Measurements from ENCODE around the gene RASD1.

RASD1 gene, protein sequence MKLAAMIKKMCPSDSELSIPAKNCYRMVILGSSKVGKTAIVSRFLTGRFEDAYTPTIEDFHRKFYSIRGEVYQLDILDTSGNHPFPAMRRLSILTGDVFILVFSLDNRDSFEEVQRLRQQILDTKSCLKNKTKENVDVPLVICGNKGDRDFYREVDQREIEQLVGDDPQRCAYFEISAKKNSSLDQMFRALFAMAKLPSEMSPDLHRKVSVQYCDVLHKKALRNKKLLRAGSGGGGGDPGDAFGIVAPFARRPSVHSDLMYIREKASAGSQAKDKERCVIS
- 0.46 to 22.0 (median 1.4) reads per million in 9 experiments for total RNA-seq

DNA sequence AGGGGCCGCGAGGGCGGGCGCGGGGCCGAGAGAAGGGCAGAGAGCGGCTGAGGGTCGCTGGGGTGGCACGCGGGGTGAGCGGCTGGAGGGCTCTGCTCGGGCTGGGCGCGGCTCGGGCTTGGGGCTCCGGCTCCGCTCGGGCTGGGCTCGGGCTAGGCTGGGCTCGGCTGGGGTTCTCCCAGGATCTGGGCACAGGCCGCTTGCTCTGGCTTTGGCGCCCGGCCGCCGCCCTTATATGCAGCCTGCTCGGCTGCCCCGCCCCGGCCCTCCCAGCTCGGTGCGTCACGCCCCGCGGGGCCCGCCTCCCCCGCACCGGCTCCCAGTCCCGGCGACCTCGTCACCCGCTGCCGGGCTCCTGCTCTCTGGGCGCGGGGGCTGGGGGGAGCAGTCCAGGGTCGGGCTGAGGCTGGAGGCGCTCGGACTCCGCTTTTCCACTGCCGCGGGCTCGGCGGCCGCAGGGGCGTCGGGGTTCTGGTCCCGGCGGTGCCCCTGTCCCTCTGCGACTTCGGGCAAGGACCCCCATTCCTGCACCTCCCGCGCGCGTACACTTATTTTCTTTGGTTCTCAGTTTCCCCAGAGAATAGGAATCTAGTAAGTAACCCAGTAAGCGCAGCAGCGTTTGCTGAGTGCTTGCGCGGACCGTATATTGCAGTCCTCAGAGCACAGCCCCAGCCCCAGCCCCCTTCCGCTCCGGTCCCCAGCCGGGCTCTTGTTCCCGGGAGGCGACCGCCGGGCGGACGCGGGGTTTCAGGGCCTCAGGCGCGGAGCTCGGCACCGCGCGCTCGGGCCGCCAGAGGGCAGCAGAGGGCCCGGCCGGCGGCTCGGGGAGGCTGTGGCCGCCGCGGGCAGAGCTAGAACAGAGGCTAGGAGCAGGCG, at the start of gene RASD1:
RASD1 (minus strand) TSS at position 207 of the 876 bp plus-strand sequence. CDS start 214 bp downstream, outside the sequence.
- H3K36me3 Mint-ChIP-seq (ENCODE audit: insufficient read depth): peaks cover 4% of the 10 kb centered on the region
- peak within 1 kb of the TSS; percentile 58 to 64 for H3K27ac Mint-ChIP-seq
- ATAC-seq (replicated peaks) (peak; percentile 83), DNase-seq (peak; percentile 65 to 78 (median 73))
- H3K9me3 Mint-ChIP-seq: no peaks in the 10 kb centered on the region
- peak within 1 kb of the TSS; percentile 78 to 82 for H3K4me3 Mint-ChIP-seq
- peaks cover 7 to 14% of the 10 kb centered on the region in 2 donors for H3K4me1 Mint-ChIP-seq (ENCODE audit: low read depth in 2 of 2)
- H3K27me3 Mint-ChIP-seq: peaks cover 6 to 9% of the 10 kb centered on the region in 2 donors

DNA sequence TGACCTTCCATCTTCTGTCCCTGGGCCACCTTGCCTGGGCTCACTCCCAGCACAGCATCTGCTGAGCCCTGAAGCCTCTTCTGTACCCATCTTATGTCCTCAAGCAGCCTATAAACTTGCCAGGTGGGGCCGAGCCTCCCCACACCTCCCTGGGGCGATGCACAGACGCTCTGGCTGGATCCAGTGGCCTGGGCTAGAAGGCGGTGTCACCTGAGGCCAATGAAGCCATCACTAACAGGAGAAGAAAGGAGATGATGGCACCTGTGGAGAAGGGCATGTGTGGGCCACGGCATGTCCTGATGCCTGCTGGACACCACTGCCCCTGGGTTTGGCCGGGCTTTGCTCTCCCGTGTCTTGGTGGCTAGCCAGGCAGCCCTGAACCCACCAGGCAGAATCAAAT, 49.8 kb upstream of the RASD1 start:
- ATAC-seq (replicated peaks): no peak

DNA sequence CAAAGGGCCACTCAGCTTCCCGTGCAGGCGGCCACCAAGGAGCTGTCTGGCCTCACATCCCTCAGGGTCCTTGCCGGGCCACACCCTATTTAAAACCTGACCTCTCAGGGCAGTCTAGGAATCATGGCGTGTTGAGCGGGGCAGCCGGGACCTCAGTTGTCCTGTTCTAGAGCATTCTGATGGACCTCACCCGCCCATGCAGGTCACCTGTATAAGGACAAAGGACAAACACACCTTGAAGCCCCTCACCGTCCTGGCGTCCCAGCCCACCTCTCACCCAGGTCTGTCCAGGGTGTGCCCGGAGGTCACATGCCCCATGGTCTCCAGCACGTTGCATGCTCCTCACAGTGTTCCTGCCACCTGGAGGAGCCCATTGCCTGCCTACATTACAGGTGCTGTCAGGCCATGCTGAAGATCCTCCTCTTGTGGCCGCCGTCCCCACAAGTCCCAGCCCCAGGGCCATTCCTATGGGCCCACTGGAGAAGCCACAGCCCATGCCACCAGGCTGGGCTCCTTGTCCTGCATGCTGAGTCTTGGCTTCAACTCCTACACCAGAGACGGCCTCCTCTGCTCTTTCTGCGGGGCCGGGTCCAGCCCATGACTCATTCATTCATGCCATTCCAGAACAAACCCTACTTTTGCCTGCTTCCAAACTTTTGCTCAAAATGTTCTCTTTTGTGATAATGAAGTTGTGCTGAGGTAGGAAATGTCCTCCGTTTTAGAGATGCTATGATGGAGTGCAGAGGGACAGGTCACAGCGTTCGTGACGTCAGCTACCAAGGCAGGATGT, 49.0 kb upstream of the RASD1 start:
- Mint-ChIP-seq H3K27ac (peak overlapping the region in 1 of 2 donors; percentile 21), H3K9me3 (no peaks in the 10 kb centered on the region), H3K27me3 (no peaks in the 10 kb centered on the region), H3K4me3 (no peak overlapping the region), H3K36me3 (ENCODE audit: insufficient read depth) (no peaks in the 10 kb centered on the region), H3K4me1 (ENCODE audit: low read depth in 2 of 2) (peaks cover 4 to 5% of the 10 kb centered on the region in 2 donors)
- ATAC-seq (replicated peaks) (no peak), DNase-seq (no peak)

More for the DNA sequence above, 49.8 kb upstream of the RASD1 start:
- H3K27ac Mint-ChIP-seq: peak overlapping the region in 1 of 2 donors; percentile 21
- H3K36me3 Mint-ChIP-seq (ENCODE audit: insufficient read depth): no peaks in the 10 kb centered on the region
- no peak for DNase-seq
- H3K4me3 Mint-ChIP-seq: no peak overlapping the region
- no peaks in the 10 kb centered on the region for H3K27me3 Mint-ChIP-seq
- H3K4me1 Mint-ChIP-seq (ENCODE audit: low read depth in 2 of 2): peaks cover 0 to under 1% of the 10 kb centered on the region in 2 donors
- H3K9me3 Mint-ChIP-seq: no peaks in the 10 kb centered on the region

DNA sequence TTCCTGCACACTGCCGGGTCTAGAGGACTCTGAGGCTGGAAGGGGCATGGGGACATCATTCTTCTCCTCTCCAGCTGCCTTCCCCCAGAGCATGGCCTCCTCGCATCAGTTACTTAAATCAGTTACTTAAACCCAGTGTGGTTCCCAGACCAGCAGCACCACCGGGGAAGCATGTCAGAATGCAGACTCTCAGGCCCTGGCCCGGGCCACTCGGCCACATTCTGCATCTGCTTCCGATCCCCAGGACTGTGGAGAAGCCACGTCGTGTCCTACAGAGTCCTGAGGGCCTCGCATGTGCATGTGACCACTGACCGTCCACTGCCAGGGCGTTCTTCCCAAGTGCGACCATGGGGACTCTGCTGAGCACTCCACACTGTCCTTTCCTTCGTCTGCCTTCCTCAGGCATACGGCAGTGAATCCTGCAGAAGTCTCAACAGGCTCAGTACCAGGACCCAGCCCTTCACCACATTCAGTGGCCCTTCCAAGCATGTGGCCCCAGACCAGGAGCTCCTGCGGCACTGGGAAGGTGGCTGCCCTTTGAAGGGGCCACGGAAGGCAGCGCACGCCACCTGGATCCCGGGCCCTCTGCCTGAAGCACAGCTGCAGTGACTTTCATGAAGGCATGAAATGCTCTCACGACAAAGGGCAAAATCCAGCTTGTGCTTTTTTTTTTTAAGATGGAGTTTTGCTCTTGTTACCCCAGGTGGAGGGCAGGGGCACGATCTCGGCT, 46.9 kb upstream of the RASD1 start:
- ATAC-seq (replicated peaks) (no peak), DNase-seq (no peak)
- Mint-ChIP-seq H3K27me3 (no peaks in the 10 kb centered on the region), H3K9me3 (no peaks in the 10 kb centered on the region), H3K4me3 (no peak overlapping the region), H3K4me1 (ENCODE audit: low read depth in 2 of 2) (peaks cover 5 to 6% of the 10 kb centered on the region in 2 donors), H3K27ac (no peak overlapping the region), H3K36me3 (ENCODE audit: insufficient read depth) (no peaks in the 10 kb centered on the region)

DNA sequence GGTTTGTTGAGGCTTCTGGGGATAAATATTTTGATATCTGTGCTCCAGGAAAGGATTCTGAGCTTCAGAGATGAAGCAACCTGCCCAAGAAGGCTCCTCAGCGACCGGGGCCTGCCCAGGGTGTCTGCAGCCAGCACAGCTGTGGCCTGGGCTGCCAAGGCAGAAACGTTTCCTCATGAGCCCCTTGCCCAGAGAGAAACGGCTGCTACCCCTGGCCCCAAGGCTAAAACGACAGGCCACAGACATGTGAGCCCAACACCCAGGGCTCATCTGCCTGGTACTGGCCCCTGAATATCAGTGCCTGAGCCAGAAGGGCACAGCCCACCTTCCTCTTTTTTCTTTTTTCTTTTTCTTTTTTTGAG, 45.4 kb upstream of the RASD1 start:
- Mint-ChIP-seq H3K27me3 (no peaks in the 10 kb centered on the region), H3K27ac (no peak overlapping the region), H3K4me1 (ENCODE audit: low read depth in 2 of 2) (peaks cover 5 to 6% of the 10 kb centered on the region in 2 donors), H3K4me3 (no peak overlapping the region), H3K36me3 (ENCODE audit: insufficient read depth) (no peaks in the 10 kb centered on the region), H3K9me3 (no peaks in the 10 kb centered on the region)
- no peak for ATAC-seq (replicated peaks)
- DNase-seq: no peak

DNA sequence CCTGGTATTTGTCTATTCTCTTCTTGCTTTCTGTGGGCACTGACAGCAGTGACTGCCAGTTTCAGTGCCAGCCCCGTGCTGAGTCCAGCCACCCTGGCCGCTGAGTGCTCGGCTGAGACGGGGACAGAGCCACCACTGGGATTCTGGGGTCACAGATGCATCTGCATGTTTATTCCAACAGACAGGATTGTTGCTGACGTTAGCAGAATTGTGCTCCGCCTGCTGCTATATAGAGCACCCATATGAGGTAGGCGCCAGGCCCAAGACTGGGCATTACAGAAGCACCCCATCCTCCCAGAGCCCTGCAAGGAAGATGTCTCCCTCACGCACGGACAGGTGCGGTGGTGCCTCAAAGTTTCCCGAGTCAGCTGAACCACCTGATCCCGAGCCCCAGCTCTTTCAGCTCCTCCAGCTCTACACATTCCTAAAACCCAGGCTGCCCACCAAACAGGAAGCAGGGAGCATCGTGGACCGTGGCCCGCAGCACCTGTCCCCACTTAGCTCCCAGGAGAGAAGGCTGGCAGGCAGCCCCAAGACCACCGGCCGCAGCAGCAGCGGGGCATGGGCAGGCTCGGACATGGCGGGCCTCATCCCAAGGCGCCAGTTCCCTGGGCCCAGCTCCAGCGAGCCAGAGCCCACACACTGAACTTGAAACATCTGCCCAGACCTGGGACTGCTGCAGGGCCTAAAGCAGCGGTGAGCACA, 44.9 kb upstream of the RASD1 start:
- H3K4me3 Mint-ChIP-seq: no peak overlapping the region
- ATAC-seq (replicated peaks): no peak
- peaks cover 3% of the 10 kb centered on the region for H3K36me3 Mint-ChIP-seq (ENCODE audit: insufficient read depth)
- no peaks in the 10 kb centered on the region for H3K27me3 Mint-ChIP-seq
- no peak for DNase-seq
- H3K27ac Mint-ChIP-seq: no peak overlapping the region
- H3K4me1 Mint-ChIP-seq (ENCODE audit: low read depth in 2 of 2): peaks cover 5 to 6% of the 10 kb centered on the region in 2 donors
- no peaks in the 10 kb centered on the region for H3K9me3 Mint-ChIP-seq

DNA sequence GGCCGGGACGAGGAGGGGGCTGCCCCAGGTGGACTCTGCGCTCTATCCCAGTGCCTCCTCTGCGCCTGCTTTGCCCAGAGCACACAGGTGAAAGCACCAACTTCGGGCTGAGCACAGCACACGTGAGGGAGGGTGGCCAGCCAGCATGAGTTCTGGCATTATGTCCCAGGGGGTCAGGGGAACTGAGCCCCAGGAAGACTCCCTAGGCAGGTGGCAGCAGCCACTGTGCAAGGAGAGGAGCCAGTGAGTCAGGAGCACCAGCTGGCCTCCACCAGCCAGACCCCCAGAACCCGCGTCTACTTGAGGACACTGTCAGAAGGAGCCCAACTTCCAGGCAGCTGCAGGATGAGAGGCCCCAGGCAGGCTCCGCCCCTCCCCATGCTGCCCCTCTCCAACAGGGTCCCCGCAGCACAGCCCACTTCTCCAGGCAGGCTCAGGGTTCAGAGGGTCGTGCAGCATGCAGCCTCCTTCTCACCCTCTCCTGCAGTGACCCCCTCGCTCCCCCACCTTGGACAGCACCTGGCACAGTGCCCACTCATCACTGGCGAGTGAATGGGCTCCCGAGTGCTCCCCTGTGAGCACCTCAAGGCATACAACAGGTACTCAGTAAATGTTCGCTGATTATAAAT, 44.2 kb upstream of the RASD1 start:
- DNase-seq (no peak), ATAC-seq (replicated peaks) (no peak)
- Mint-ChIP-seq H3K27me3 (no peaks in the 10 kb centered on the region), H3K4me3 (no peak overlapping the region), H3K4me1 (ENCODE audit: low read depth in 2 of 2) (peaks cover 5 to 8% of the 10 kb centered on the region in 2 donors), H3K9me3 (no peaks in the 10 kb centered on the region), H3K27ac (no peak overlapping the region), H3K36me3 (ENCODE audit: insufficient read depth) (peaks cover 3% of the 10 kb centered on the region)

DNA sequence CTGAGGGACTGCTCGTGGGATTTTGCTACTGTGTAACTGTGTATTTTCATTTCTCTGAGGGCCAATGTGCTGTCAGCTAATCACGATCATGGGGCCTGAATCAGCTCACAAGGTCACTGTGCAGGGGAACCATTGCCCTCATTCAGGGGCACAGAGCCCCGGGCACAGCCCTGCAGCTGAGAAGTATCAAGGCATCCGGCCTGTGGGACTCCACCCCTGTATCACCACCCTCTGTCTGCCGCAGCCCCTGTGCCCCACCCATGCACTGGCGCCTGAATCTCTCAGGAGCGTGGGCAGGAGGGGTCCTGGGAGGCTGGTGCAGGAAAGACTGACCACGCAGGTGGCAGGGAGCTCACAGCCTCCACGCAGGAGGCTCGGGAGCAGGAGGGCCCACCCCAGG, 43.4 kb upstream of the RASD1 start:
- Mint-ChIP-seq H3K27me3 (no peaks in the 10 kb centered on the region), H3K27ac (peak overlapping the region in 1 of 2 donors; percentile 60), H3K4me1 (ENCODE audit: low read depth in 2 of 2) (peaks cover 5 to 8% of the 10 kb centered on the region in 2 donors), H3K4me3 (no peak overlapping the region), H3K36me3 (ENCODE audit: insufficient read depth) (peaks cover 3% of the 10 kb centered on the region), H3K9me3 (no peaks in the 10 kb centered on the region)
- ATAC-seq (replicated peaks) (no peak), DNase-seq (no peak)

DNA sequence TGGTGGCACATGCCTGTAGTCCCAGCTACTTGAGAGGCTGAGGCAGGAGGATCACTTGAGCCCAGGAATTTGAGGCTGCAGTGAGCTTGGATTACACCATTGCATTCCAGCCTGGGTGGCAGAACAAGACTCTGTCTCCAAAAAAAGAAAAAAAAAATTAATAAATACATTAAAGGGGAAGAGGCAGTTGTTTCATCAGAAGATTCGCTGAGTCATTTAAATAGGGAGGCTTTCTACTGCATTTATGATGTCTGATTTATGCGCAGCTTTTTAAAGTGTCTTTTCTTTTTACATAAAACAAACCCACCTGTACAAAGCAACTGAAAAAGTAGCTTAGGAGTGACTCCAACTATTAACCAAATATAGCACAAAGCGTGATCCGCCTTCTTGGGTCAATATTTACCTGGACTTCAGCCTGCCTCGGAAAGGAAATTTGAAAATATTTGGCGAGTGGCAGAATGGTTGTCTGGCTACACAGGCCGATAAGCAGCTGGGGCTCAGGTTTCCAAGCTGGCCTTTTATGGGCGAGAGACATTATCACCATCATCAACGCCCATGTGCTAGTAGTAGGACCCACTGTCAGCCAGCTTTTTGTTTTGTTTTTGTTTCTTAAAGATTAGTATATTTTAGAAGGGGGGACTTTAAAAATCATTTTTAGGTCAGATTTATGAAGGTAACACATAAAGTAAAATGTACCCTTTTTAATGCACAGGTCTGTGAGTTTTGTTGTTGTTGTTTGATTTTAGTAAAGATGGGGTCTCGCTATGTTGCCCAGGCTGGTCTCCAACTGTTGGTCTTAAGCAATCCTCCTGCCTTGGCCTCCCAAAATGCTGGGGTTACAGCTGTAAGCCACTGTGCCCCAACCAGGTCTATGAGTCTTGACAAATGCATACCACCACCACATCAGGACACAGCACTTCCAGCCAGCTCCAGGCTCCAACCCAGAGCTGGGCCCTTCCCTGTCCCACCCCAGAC, 42.5 kb upstream of the RASD1 start:
- Mint-ChIP-seq H3K27me3 (no peaks in the 10 kb centered on the region), H3K4me1 (ENCODE audit: low read depth in 2 of 2) (peaks cover 5 to 8% of the 10 kb centered on the region in 2 donors), H3K36me3 (ENCODE audit: insufficient read depth) (peaks cover 3% of the 10 kb centered on the region), H3K27ac (peak overlapping the region in 1 of 2 donors; percentile 60), H3K4me3 (no peak overlapping the region), H3K9me3 (no peaks in the 10 kb centered on the region)
- ATAC-seq (replicated peaks) (no peak), DNase-seq (no peak)

DNA sequence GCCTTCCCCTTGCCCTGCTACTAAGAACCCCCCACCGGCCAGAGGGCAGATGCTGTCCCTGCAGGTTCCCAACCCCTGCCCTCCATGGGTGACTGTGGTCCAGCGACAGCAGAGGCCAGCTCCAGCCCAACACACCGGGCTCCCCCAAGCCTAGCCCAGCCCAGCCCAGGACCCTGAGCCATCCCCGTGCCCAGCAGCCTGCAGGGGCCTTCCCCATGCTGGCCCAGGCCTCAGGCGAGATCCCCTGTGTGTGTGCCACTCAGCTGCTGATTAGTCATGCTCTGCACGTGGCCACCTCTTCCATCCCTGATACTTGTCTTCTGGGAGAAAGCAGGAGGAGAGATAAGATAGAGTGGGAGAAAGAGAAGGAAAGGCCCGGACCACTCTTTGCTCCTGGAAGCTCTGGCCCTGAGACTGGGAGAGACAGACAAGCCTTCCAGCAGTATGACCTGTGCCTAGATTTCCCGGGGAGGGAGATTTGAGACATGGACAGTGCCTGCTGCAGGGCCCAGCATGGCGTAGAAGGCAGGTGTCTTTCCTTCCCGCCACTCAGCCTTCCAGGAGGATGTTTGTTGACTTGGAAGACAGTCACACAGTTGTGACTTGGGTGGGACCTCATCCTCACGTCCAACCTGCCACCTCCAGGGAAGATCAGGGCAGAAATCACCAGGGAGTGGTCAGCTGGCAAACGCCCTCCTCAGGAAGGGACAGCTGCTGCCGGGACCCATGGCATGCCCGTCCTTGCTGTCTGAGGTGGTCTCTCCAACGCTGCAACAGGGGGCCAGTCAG, 41.3 kb upstream of the RASD1 start:
- H3K27ac Mint-ChIP-seq: no peak overlapping the region
- DNase-seq (no peak), ATAC-seq (replicated peaks) (no peak)
- peaks cover 3% of the 10 kb centered on the region for H3K36me3 Mint-ChIP-seq (ENCODE audit: insufficient read depth)
- H3K4me3 Mint-ChIP-seq: no peak overlapping the region
- H3K9me3 Mint-ChIP-seq: no peaks in the 10 kb centered on the region
- no peaks in the 10 kb centered on the region for H3K27me3 Mint-ChIP-seq
- H3K4me1 Mint-ChIP-seq (ENCODE audit: low read depth in 2 of 2): peaks cover 5 to 8% of the 10 kb centered on the region in 2 donors

DNA sequence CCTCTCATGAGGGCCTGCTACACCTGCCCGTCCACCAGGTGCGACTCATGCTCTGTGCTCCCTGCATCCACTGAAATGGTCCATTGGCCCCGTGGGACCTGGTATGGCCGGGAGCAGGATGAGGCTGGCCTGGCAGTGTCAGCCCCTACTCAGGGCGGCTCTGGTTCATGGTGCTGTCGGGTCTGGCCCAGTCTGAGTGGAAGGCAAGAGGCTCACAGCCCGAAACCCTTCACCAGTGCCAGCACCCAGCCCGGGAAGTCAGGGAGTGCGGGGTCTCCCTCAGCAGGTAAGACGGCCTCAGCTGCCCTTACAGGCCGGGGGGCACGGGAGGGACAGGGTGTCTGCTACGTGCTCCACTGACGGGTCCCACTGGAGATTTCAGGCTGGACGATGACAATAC, 40.5 kb upstream of the RASD1 start:
- Mint-ChIP-seq H3K4me1 (ENCODE audit: low read depth in 2 of 2) (peaks cover 5 to 8% of the 10 kb centered on the region in 2 donors), H3K27me3 (no peaks in the 10 kb centered on the region), H3K27ac (no peak overlapping the region), H3K9me3 (no peaks in the 10 kb centered on the region), H3K4me3 (no peak overlapping the region), H3K36me3 (ENCODE audit: insufficient read depth) (peaks cover 3% of the 10 kb centered on the region)
- no peak for ATAC-seq (replicated peaks)
- DNase-seq: no peak

Data from effector memory CD8-positive, alpha-beta T cell (primary cell).